Amniotic stem cell (primary cell): ENCODE measurements around the gene DNAJB8.

ENCODE experiments used
- DNase-seq: peaks from one replicate; lab custom pipeline; 2025; lab: John Stamatoyannopoulos, UW

The DNAJB8 gene

DNA sequence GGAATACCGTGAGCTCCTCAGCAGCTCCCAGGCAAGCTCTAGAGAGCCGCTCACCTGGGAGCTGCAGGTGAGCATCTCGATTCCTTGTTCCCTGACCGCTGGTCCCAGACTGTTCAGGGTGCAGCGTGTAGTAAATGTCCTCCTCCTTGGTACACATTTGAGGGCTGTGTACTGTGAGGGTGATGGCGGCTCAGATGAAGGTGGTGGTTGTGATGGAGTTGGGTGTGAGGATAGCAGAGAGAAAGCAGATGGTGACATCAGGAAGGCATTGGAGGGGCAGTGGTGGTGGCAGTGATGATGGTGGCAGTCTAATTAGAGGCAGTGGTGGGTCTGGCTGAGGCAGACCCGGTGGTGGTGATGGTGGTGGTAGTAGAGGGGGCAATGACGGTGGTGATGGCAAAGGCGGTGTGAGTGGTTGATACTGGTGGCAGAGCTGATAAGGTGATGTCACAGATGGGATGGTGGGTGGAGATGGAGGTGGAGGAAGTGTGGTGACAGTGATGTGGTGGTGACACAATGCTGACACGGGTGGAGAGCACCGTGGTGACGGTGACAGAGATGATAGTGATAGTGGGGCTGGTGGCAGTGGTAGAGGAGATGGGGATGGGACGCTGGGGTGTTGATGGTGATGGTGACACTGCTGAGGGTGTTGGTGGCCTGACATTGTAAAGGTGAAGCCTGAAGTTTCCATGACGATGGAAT is at the start of gene DNAJB8:
DNAJB8 (minus strand) TSS at position 51 of the 702 bp plus-strand sequence. CDS start 3,645 bp downstream, outside the sequence.
- no peak for DNase-seq

- no peak for DNase-seq
Measured at GRCh38 chr3:128515967-128516366, 49.3 kb upstream of the DNAJB8 start.

- DNase-seq: no peak
Measured at GRCh38 chr3:128508852-128509251, 42.2 kb upstream of the DNAJB8 start.

DNA sequence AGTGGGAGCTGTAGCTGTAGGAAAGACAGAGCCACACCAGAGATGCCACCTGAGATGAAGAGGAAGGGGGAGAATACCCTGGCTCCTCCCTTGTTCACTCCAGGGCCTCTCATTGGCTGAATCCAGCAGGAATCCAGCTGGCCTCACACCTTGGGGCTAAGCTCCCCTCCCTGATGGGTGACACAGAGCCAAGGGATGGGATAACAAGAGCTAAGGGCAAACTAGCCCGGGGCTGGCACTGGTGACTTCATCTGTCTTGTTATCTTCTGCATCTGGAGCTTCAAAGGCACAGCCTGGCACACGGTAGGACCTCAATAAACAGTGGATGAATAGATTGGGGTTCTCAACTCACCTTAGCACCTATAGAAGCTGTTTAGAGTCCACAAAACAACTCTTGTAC is 40.1 kb upstream of the DNAJB8 start:
- no peak for DNase-seq

DNA sequence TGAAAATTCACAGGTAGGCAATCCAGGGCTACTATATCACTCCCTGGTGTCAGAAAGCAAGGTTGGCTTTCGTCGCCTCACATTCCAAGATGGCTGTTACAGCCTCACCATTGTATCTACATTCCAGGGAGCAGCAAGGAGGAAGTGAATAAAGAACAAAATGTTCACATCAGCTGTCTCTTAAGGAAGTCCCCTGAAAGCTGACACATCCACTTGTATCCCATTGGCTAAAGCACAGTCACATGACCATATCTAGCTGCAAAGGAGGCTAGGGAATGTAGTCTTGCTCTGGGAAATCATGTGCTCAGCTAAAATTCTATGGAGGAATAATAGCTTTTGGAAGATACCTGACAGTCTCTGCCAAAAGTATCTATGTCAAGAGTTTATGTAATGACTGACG is 39.1 kb upstream of the DNAJB8 start:
- DNase-seq: no peak

DNA sequence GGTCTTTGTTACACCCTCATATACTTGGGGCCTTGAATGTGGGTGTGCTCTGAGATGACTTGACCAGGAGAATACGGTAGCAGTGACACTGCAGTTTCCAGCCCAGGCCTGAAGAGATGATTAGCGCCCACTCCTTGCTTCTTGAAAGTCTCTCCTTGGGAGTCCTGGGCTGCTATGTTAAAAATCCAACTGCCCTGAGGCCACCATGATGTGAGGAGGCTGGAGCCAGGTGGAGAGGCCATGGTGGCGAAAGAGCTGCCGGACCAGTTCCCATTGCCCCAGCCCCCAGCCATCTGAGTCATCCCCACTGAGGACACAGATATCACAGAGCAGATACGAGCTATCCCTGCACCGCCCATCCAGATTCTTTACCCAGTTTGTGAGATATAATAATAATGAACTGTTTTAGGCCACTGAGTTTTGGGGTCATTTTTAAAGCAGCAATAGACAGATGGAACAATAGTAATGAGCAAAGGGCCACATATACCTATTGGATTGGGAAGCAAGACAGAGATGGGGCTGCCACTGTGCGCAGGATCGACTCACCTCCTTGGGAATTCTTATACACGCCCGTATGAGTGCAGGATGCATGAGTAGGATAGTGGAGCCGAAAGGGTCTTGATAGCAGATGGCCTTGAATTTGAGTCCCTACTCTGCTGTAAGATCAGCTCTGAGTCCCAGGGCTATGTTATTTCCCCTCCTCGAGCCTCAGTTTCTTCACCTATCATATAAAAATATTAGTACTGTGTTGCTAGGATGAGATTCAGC is 38.5 kb upstream of the DNAJB8 start:
- DNase-seq: no peak

DNA sequence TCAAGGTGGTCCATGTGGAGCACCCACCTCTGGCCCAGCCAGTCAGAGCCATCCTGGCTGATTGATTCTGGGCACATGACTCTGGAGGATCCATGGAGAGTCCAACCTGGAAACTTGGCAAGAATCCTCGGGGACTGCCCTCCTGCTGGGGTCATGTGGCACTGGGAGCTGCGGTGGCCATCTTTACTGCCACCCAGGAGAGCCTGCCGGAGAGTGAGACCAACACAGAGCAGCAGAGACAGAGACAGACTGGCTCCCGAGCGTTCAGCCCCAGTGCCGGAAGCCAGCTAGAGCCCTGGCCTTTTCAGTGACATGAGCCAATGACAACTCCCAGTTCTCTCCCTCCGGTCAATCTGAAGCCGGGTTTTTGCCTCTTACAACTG is 37.8 kb upstream of the DNAJB8 start:
- DNase-seq: no peak

DNA sequence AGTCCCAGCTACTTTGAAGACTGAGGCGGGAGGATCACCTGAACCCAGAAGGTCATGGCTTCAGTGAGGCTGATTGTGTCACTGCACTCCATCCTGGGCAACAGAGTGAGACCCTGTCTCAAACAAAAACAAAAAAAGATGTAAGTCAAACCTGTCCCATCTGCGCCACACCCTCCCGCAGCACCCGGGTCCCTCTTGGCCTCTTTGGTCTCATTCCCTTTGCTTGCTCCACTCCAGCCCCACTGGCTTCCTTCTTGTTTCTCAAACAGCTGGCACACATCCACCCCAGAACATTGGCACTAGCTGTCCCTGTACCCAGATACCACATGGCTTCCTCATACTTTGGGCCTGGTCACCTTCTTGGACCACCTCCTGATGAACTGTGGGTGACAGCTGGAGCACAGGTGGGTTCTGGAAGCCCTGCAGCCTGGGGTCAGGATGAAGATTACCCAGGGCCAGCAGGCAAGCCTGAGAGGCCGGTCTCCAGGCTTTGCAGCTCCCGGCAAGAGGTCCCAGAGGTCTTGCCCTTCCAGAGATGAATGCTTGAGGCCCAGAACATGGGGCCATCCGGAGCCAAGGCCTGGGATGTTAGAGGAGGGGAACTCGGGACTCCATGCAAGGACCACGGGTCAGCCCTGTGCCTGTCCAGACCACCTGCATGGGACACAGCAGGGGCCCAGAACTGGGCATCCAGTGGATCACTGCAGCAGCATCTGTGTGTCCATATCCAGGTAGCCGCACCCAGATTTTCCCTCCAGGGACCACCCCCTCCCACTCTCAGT is 37.3 kb upstream of the DNAJB8 start:
- DNase-seq: no peak

- no peak for DNase-seq
Measured at GRCh38 chr3:128503164-128503651, 36.5 kb upstream of the DNAJB8 start.

- no peak for DNase-seq
Measured at GRCh38 chr3:128502712-128503111, 36.0 kb upstream of the DNAJB8 start.

DNA sequence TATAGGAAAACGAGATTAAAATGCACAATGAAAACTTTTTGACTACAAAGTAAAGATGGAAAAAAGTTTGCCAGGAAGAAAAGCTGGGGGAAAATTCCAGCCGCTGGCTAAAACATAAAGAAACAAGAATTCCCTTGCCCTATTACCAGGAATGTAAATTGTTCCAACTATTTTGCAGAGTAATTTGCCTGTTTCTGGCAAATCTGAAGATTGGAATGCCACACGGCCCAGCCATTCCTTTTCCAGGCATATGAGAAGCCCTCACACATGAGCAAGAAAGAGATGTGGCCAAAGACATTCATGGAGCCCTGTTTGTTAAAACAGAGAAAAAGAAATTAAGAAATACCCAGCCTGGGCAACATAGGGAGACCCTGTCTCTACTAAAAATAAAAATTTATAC is 34.7 kb upstream of the DNAJB8 start:
- no peak for DNase-seq

- DNase-seq: no peak
Measured at GRCh38 chr3:128500556-128500955, 33.9 kb upstream of the DNAJB8 start.

- no peak for DNase-seq
Measured at GRCh38 chr3:128499724-128500275, 33.1 kb upstream of the DNAJB8 start.

DNA sequence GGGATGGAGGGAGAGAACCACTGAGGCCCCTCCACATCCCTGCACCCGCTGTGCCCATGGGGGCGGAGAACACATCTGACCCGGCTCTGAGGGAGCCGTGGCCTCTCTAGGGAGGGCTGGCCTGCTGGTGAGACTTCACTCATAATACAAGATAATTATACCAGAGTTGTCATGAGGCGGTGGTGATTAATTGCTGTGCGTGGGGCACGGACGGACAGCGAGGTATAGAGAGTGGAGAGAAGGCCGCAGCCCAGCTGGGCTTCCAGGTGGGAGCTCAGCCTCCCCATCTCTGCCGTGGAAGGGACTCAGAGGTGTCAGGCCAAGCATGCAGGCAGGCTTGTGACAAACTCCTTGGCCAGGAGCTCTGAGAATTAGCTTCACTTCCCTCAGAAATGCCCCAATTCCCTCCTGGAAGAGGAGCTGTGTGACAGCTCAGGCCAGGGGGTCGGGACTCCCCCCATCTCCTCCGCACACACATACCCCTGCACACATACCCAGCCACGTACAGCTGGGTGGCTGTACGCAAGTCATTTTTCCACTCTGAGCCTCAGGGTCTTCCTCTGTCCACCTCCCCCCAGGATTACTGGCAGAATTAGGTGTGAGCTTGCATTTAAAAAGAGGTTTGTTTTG is 32.3 kb upstream of the DNAJB8 start:
- DNase-seq: no peak

DNA sequence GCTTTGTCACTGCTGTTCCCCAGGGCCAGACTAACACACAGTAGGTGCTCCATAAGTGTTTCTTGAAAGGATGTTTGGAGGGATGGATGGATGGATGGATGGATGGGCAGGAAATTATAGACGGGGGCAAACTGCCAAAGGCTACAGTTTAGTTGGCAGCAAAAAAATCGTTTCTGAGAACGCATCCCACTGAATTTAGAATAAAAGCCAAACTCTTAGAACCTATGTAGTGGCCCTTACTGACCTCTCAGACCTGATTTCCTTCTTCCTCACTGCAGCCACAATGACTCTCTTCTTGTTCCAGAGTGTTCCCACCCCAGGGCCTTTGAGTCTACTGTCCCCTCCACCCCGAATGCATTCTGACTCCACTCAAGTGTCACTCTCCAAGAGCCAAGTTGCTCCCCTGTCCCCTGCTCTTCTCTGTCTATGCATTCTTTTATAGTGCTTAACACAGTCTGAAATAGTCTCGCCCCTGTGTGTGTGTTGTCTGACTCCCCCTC is 31.5 kb upstream of the DNAJB8 start:
- DNase-seq: no peak

- no peak for DNase-seq
Measured at GRCh38 chr3:128497305-128498126, 30.8 kb upstream of the DNAJB8 start.

GRCh38 chr3:128496602-128497304 is 30.1 kb upstream of the DNAJB8 start:
- DNase-seq: no peak

DNA sequence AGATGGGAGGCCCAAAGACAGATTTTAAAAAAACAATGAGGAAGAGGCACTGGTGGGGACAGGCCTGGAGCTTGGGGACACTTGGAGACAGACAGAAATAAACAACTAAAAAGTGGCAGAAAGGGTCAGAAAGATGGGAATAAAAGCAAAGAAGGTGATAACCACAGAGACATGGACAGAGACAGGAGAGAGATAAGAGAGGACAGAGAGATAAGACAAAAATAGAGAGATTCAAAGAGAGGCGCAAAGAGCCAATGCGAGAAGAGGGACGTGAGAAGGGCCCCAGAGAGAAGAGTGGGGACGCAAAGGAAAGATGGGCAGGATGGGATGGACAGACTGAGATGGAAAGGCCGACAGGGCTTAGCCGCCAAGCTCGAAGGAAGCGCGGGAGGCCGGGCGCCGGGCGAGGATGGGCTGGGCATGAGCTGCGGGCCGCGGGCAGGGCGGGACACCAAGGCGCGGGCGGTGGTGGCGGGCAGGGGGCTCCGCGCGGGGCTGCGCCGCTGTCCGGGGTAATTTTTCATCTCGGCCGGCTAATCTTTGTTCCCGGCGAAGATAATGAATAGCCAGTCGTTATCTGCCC is 29.4 kb upstream of the DNAJB8 start:
- no peak for DNase-seq

DNA sequence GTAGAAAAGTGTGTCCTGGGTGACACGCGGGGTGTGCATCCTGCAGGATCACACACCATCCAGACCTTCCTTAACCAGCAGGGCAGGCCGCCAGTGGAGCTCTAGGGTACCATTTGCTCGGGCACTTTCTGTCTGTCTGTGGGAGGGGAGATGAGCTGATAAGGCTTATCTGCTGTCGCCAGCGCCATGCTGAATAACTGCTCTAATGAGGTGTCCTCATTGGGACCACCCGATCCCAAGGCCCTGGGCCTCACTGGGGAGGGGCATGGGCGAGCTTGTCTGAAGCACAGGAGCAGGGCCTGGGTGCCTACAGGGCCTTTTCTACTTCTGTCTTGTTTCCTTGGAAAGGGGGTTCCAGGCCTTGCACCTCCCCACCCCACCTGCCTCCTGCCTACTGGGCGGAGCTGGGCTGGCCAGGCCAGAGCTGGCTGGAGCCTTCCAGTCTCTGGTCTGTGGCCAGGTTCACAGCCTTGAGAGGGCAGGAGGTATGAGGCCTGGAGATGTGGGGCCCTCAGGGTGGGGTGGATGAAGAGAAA is 28.8 kb upstream of the DNAJB8 start:
- no peak for DNase-seq

DNA sequence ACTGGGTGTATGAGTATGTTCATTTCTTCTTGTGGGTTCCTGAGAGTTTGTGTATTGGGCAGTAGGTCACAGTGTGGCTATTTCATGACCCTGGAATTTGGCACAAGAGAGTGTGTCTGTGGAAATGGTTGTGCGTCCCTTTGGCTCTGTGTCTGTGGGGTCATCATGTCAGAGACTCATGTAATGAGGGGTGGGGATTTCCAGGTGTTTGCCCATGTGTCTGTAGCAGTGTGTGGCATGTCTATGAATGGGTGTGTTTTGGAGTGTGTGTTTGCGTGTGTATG is 27.6 kb upstream of the DNAJB8 start:
- DNase-seq: no peak
